GM13976 (cell line): Measurements from ENCODE around the gene TRH.

Source experiments
- DNase-seq: peaks from one replicate; pipeline ENCODE4 v3.0.0; 2012; ENCODE audit warnings: low spot score
- in situ Hi-C: fragments of 300-500 bp; cut with MboI; formaldehyde crosslinking; loops from one replicate; pipeline ENCODE4 v1.12.0; 2022; ENCODE audit warnings: low sequenced_read_pairs, mixed read lengths, inconsistent platforms; ENCODE audit not compliant: unreplicated experiment
- TF ChIP-seq, protein P1 (sequence below): IDR thresholded peaks from 2 replicates; pipeline ENCODE4 v1.5.1; 2012; ENCODE audit warnings: borderline replicate concordance, mild to moderate bottlenecking; ENCODE audit not compliant: insufficient read depth; ENCODE audit errors: extremely low read depth, missing control alignments, control extremely low read depth

The TRH gene

DNA sequence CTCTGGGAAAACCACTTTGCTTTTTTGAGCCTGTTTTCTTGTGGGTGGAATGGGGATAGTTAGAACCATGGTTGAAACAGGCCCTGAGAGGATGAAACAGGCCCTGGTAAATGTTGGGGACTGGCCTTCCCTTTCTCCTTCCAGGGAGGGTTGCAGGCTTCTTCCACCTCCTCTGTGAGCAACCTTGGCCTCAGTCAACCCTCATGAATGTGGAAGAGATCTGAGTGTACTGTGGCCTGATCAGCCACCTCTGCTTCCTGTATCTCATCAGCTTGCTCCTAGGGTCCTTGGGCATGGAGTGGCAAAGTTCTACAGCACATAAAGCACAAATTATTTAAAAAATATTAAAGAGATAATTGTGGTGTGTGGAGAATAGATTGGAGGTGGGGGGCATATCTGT lies 17.6 kb upstream of the TRH start:
- DNase-seq = no peak
- TF ChIP-seq, protein P1, sequence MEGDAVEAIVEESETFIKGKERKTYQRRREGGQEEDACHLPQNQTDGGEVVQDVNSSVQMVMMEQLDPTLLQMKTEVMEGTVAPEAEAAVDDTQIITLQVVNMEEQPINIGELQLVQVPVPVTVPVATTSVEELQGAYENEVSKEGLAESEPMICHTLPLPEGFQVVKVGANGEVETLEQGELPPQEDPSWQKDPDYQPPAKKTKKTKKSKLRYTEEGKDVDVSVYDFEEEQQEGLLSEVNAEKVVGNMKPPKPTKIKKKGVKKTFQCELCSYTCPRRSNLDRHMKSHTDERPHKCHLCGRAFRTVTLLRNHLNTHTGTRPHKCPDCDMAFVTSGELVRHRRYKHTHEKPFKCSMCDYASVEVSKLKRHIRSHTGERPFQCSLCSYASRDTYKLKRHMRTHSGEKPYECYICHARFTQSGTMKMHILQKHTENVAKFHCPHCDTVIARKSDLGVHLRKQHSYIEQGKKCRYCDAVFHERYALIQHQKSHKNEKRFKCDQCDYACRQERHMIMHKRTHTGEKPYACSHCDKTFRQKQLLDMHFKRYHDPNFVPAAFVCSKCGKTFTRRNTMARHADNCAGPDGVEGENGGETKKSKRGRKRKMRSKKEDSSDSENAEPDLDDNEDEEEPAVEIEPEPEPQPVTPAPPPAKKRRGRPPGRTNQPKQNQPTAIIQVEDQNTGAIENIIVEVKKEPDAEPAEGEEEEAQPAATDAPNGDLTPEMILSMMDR = no peak
- in situ Hi-C loops = no loop called here

DNA sequence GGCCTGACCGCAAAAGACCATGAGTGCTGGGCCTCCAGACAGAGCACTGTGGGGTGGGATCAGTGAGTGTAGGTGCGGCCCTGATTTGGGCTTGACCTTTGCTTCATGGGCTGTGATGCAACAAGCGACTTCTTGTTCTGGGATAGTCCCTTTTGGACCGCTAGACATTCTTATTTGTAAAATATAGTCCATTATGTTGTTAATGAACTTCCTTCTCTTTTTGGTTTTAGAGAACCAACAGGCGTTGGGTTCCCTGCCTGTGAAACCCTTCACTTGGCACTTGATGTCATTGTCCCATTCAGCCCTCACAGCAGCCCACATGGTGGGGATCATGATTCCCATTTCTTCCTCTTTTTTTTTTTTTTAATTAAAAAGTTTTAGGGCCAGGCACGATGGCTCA lies 15.8 kb upstream of the TRH start:
- TF ChIP-seq, protein P1 = no peak
- in situ Hi-C loops = no loop called here
- DNase-seq = no peak

DNA sequence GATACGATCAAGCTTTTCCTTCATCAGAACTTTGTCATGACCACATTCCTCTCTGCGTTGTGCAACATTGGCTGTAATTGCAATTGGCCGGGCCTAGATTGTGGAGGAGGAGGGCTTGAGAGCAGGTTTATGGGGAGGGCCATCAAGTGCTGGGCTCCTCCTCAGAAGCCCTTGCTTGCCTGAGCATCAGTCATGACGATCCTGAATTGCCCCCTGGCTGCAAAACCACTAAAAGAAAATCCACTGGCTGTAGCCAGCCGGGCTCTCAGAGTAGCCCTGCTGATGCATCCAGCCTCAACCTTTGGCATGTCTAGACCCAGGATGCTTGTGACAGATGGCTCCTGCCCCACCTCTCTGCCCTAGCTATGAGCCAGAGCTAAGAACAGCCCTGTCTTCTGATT lies 13.4 kb upstream of the TRH start:
- in situ Hi-C loops = no loop called here
- DNase-seq = no peak
- TF ChIP-seq, protein P1 = no peak

DNA sequence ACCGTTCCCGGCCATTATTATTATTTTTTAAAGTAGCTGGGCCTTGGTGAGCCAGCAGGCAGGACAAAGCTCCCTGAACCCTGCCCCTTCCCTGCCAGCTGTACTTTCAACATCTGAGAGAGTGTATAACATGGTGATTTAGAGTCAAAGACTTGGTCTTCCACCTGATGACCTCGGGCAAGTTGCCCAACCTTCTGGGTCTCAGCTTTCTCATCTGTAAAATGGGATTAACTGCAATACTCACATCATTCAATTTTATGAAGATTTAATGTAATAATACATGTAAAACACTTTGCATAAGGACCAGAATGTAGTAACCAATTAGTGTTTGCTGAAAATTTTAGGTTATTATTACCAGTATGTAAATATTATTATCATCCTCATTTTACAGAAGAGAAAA lies 11.9 kb upstream of the TRH start:
- TF ChIP-seq, protein P1 = no peak
- in situ Hi-C loops = no loop called here
- DNase-seq = no peak

DNA sequence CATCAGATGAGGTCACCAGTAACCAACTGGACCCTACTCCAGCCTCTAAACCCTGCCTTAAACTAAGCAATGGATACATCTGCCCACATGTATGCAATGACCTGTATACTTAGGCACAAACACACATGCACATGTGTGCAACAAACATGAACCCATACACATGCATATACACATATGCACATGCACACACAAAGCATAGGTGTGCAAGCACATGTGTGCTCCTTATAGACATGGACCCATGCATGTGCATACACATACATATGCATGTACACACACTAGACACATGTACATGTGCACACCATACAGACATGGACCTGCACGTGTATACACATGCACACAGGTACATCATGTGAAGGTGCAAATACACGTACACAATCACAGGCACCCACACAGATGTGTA lies 8.6 kb upstream of the TRH start:
- DNase-seq = no peak
- in situ Hi-C loops = no loop called here
- TF ChIP-seq, protein P1 = no peak

DNA sequence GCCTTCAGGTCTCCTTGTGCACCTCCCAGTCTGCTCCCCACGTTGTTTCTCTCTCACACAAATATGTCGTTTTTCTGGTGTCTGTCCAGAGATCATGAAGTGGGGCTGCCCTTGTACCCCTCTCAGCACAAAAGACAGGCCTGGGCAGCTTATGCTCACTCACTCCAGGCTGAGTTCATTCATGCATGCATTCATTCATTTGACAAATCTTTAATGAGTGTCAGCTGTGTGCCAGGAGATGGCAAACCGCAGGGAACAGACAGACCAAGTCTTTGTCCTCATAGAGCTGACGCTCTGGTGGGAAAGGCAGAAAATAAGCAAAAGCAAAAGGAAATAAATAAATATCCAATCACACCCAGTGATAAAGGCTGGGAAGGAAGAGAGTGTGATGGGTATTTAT lies 7.6 kb upstream of the TRH start:
- TF ChIP-seq, protein P1 = no peak
- in situ Hi-C loops = no loop called here
- DNase-seq = no peak

DNA sequence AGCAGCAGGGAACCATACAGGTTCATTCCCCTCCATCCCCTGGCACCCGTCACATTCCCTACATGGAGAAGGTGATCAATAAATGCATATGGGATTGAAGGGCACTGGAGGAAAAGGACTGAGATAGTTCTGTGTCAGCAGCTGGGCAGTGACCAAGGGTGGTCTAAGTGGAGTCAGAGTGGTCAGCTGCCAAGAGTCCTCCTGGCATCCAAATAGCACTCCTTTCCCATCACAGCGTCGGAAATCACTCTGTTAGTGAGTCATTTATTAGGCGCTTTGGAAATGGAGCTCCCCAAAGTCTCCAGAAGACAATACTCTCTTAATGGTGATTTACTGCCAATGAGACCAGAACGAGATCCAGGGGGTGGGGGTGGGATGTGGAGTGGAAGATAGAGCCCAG lies 6.8 kb upstream of the TRH start:
- in situ Hi-C loops = no loop called here
- no peak for DNase-seq
- TF ChIP-seq, protein P1 = no peak
